Stomach (tissue), 4 donors: Measurements from ENCODE around the gene TNP1.

Source experiments
- POLR2A ChIP-seq, 4 donors: fragments of 450-650 bp; IDR thresholded peaks; one replicate each; pipeline ENCODE4 v1.6.1; 2016; ENCODE audit warnings: antibody characterized with exemption in 4 of 4, control low read depth in 2 of 4, mild to moderate bottlenecking in 1 of 4, moderate library complexity in 1 of 4
- TF ChIP-seq, protein P1 (sequence below), 7 experiments: fragments of 450-650 bp in 4 of 7; fragments of 200-600 bp in 3 of 7; sonication (generic) in 3 of 7; IDR thresholded peaks; one replicate each; pipeline ENCODE4 v1.5.1; 2016 to 2019; ENCODE audit warnings: antibody characterized with exemption in 7 of 7, control low read depth in 2 of 7, mild to moderate bottlenecking in 1 of 7

DNA sequence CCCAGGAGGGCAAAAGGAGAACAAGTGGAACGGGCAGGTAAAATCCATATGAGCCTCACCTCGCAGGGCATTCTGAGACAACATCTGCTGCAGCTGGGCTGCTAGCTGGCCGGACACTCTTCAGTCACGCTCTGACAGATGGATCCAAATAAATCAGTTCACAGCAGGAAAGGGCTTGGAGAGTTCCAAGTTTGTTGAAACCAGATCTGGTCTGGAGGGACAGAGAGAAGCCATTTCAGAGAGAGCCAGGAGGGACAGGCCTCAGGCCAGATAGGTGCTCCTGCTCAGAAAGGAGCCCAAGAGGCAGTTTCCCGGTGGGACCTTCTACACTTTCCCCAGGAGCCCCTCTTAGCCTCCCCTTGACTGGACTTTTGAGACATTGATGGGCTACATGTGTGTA lies 28.2 kb upstream of the TNP1 start:
- TF ChIP-seq, protein P1, sequence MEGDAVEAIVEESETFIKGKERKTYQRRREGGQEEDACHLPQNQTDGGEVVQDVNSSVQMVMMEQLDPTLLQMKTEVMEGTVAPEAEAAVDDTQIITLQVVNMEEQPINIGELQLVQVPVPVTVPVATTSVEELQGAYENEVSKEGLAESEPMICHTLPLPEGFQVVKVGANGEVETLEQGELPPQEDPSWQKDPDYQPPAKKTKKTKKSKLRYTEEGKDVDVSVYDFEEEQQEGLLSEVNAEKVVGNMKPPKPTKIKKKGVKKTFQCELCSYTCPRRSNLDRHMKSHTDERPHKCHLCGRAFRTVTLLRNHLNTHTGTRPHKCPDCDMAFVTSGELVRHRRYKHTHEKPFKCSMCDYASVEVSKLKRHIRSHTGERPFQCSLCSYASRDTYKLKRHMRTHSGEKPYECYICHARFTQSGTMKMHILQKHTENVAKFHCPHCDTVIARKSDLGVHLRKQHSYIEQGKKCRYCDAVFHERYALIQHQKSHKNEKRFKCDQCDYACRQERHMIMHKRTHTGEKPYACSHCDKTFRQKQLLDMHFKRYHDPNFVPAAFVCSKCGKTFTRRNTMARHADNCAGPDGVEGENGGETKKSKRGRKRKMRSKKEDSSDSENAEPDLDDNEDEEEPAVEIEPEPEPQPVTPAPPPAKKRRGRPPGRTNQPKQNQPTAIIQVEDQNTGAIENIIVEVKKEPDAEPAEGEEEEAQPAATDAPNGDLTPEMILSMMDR (IDR thresholded peaks at IDR 0.05): no peak
- TF ChIP-seq POLR2A (IDR thresholded peaks at IDR 0.05): no peak
